HFFc6 (cell line): Measurements from ENCODE around the gene PHF24. TPM values are rescaled to one million over a fixed set of nuclear protein-coding genes. Genes with fewer than 3 reads are reported as not detected.
"Not testable (repeated sequence)": the region's sequence is repeated elsewhere in the genome, so short reads cannot be mapped to it uniquely, and the experiment has no call there.

Experiments
- DNase-seq: peaks from one replicate; pipeline ENCODE4 v3.0.0-alpha.2; 2018
- H3K27ac Mint-ChIP-seq: 2 replicates; pipeline ENCODE4 v1.8.0; 2020; ENCODE audit warnings: mild to moderate bottlenecking, mixed read lengths
- H3K27me3 Mint-ChIP-seq: 2 replicates; pipeline ENCODE4 v1.8.0; 2021; ENCODE audit warnings: mild to moderate bottlenecking, moderate library complexity, mixed read lengths; ENCODE audit not compliant: insufficient read depth
- H3K36me3 Mint-ChIP-seq: 2 replicates; pipeline ENCODE4 v1.8.0; 2021; ENCODE audit warnings: low read depth, mixed read lengths
- H3K4me1 Mint-ChIP-seq: 2 replicates; pipeline ENCODE4 v1.8.0; 2020; ENCODE audit warnings: low read depth, mixed read lengths
- H3K4me3 Mint-ChIP-seq: 2 replicates; pipeline ENCODE4 v1.8.0; 2020; ENCODE audit warnings: mild to moderate bottlenecking, moderate library complexity, mixed read lengths
- H3K9me3 Mint-ChIP-seq: 2 replicates; pipeline ENCODE4 v1.8.0; 2020; ENCODE audit warnings: mild to moderate bottlenecking, mixed read lengths
- CTCF ChIP-seq: fragments of 200-600 bp; sonication (generic); IDR thresholded peaks from 2 replicates; pipeline ENCODE4 v1.5.0; 2021; ENCODE audit warnings: antibody characterized with exemption, mild to moderate bottlenecking
- total RNA-seq, 6 experiments: library from RNA; stranded (reverse); fragmentation: NEBNext Ultra II Directional; extraction: Animal tissue kit (Norgen Biotek cat#: 25700); gene quantifications; 2 replicates in 1 of 6; 3 replicates in 5 of 6; pipeline ENCODE4 v1.2.3, GENCODE V29; 2021

PHF24 gene
- total RNA-seq, 6 experiments from 2014 or later, result not detected

GRCh38 chr9:35000535-35001284 lies 42.6 kb downstream of the PHF24 start:
- Mint-ChIP-seq H3K9me3 (no peaks in the 10 kb centered on the region), H3K4me3 (peak overlapping the region; percentile 53), H3K27ac (peak overlapping the region; percentile 91), H3K27me3 (peaks cover 3% of the 10 kb centered on the region), H3K4me1 (peaks cover 59% of the 10 kb centered on the region), H3K36me3 (peaks cover 10% of the 10 kb centered on the region)
- no peak for TF ChIP-seq CTCF
- peak; percentile 82 for DNase-seq

GRCh38 chr9:35001285-35001677 lies 43.2 kb downstream of the PHF24 start:
- Mint-ChIP-seq H3K27ac (peak overlapping the region; percentile 91), H3K36me3 (peaks cover 9% of the 10 kb centered on the region), H3K4me1 (peaks cover 54% of the 10 kb centered on the region), H3K27me3 (peaks cover 3% of the 10 kb centered on the region), H3K9me3 (no peaks in the 10 kb centered on the region), H3K4me3 (peak overlapping the region; percentile 53)
- TF ChIP-seq CTCF, result no peak
- DNase-seq, result no peak

DNA sequence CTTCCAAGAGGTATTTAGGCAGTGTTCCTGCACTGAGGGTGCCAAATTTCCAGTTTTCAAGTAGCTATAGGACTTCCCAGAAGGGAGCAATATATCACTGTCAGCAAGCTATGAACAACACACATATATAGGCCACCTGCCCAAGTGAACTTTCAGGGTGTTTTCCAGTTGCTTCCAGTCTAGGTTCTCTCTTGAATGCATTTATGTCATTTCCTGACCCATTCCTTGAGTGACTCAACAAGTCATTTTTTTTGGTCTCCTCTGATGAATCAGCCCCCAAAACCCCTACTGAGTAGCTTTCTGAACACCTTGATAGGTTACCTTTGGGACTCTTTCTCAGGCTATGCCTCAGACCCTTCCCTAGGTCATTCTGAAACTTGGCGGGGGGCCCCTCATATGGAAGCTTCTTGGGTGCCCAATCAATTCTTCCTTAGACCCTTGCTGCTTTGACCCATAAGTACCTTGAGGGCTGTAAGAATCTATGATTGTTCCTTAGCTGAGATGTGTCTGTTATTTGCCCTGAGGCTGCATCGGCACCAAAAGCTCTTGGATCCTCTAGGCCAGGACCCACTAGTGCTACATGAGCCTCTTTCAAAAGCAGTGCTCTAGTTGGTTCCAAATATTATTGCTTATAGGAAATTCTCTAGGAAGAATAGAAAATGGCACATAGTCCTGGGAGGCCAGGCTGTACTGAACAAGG lies 43.9 kb downstream of the PHF24 start:
- TF ChIP-seq CTCF, result no peak
- Mint-ChIP-seq H3K4me1 (peaks cover 50% of the 10 kb centered on the region), H3K4me3 (peak overlapping the region; percentile 53; the same call in 1 of the 2 replicates), H3K27ac (peak overlapping the region; percentile 91), H3K27me3 (peaks cover 3% of the 10 kb centered on the region), H3K9me3 (no peaks in the 10 kb centered on the region), H3K36me3 (peaks cover 7% of the 10 kb centered on the region)
- DNase-seq, result no peak

- no peak overlapping the region for H3K27ac Mint-ChIP-seq
- peaks cover 50% of the 10 kb centered on the region for H3K4me1 Mint-ChIP-seq
- H3K36me3 Mint-ChIP-seq, result peaks cover 3% of the 10 kb centered on the region
- H3K27me3 Mint-ChIP-seq, result peaks cover 3% of the 10 kb centered on the region
- DNase-seq, result no peak
- H3K4me3 Mint-ChIP-seq, result no peak overlapping the region
- no peaks in the 10 kb centered on the region for H3K9me3 Mint-ChIP-seq
- TF ChIP-seq CTCF, result no peak
Observed at GRCh38 chr9:35002623-35003022, 44.5 kb downstream of the PHF24 start.

- H3K4me3 Mint-ChIP-seq, H3K27me3 Mint-ChIP-seq, H3K9me3 Mint-ChIP-seq, H3K27ac Mint-ChIP-seq, DNase-seq: not testable (repeated sequence)
- H3K36me3 Mint-ChIP-seq, result peaks cover 18% of the 10 kb centered on the region
- H3K4me1 Mint-ChIP-seq, result peaks cover 63% of the 10 kb centered on the region
Observed at GRCh38 chr9:35004299-35004698, 46.2 kb downstream of the PHF24 start.

DNA sequence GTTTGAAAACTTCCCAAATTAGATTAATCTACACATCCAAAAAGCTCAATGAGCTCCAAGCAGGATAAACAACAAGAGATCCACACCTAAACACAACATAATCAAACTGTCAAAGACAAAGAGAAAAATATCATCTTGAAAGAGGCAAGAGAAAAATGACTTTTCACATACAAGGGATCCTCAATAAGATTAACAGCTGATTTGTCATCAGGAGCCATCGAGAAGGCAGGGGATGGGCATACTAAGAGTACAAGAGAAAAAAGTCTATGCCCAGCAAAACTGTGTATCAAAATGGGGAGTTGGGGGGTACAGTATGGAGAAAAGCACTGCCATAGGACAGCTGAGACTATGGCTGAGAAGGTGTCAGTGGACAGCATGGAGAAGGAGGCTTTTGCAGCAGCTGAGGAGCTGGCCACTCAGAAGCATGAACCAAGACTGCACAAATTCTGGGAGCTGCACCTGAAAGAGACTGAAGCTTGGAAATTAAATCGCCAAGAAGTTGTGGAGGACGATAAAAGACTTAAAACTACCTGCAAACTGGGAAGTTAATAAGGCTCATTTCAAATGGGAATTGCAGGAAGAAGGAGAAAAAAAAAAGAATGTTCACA lies 52.4 kb downstream of the PHF24 start:
- H3K9me3 Mint-ChIP-seq, result peaks cover 16% of the 10 kb centered on the region
- no peak overlapping the region for H3K27ac Mint-ChIP-seq
- peaks cover 64% of the 10 kb centered on the region for H3K36me3 Mint-ChIP-seq
- H3K4me3 Mint-ChIP-seq, result no peak overlapping the region
- TF ChIP-seq CTCF, result no peak
- no peak for DNase-seq
- H3K4me1 Mint-ChIP-seq, result peaks cover 23% of the 10 kb centered on the region
- H3K27me3 Mint-ChIP-seq, result no peaks in the 10 kb centered on the region; the same call in 1 of the 2 replicates
